OCI-LY3 (cell line): Measurements from ENCODE around the gene PMFBP1.

Experiments used
- H2AFZ ChIP-seq: fragments of 200-600, 300-600 bp; shearing (Covaris generic); 2 replicates; pipeline ENCODE4 v1.6.0; 2014; ENCODE audit warnings: antibody characterized with exemption, low read depth, low read length
- H3K27ac ChIP-seq: fragments of 200-600, 300-600 bp; sonication (generic); 2 replicates; pipeline ENCODE4 v1.5.1; 2014; ENCODE audit warnings: mild to moderate bottlenecking, low read length, moderate library complexity, mixed read lengths
- H3K27me3 ChIP-seq: fragments of 200-600, 300-600 bp; sonication (generic); 2 replicates; pipeline ENCODE4 v1.6.1; 2014; ENCODE audit warnings: low read depth, low read length, mixed read lengths
- H3K36me3 ChIP-seq: fragments of 200-600, 300-600 bp; sonication (generic); replicated peaks from 2 replicates; pipeline ENCODE3; 2014; ENCODE audit warnings: low read depth, low read length, mixed read lengths
- H3K4me1 ChIP-seq: fragments of 300-600, 200-600 bp; sonication (generic); 2 replicates; pipeline ENCODE4 v1.6.1; 2014; ENCODE audit warnings: low read length, mixed read lengths
- H3K4me2 ChIP-seq: fragments of 200-600, 300-600 bp; sonication (generic); 2 replicates; pipeline ENCODE4 v1.6.1; 2014; ENCODE audit warnings: low read length, mixed read lengths
- H3K4me3 ChIP-seq: fragments of 300-600, 200-600 bp; sonication (generic); 2 replicates; pipeline ENCODE4 v1.5.1; 2014; ENCODE audit warnings: antibody characterized with exemption, mild to moderate bottlenecking, low read length, moderate library complexity
- H3K79me2 ChIP-seq: fragments of 300-600, 200-600 bp; shearing (Covaris generic); 2 replicates; pipeline ENCODE4 v1.6.1; 2014; ENCODE audit warnings: mild to moderate bottlenecking, low read length, mixed read lengths
- H3K9ac ChIP-seq: fragments of 300-600, 200-600 bp; shearing (Covaris generic); 2 replicates; pipeline ENCODE4 v1.6.0; 2014; ENCODE audit warnings: mild to moderate bottlenecking, low read length, moderate library complexity
- H3K9me3 ChIP-seq: fragments of 200-600, 300-600 bp; shearing (Covaris generic); 2 replicates; pipeline ENCODE4 v1.6.1; 2014; ENCODE audit warnings: low read length, mixed read lengths; ENCODE audit not compliant: insufficient read depth
- H4K20me1 ChIP-seq: fragments of 200-600, 300-600 bp; sonication (generic); 2 replicates; pipeline ENCODE4 v1.6.1; 2016; ENCODE audit warnings: low read length, mixed read lengths; ENCODE audit not compliant: insufficient read depth
- EZH2phosphoT487 ChIP-seq: fragments of 200-600 bp; shearing (Covaris generic); IDR thresholded peaks from 2 replicates; pipeline ENCODE4 v1.6.1; 2018; ENCODE audit warnings: antibody characterized with exemption, mixed run types, low read depth
- TF ChIP-seq, protein P1 (sequence below): fragments of 200-600, 300-600 bp; sonication (generic); IDR thresholded peaks from 2 replicates; pipeline ENCODE4 v1.5.1; 2014; ENCODE audit warnings: antibody characterized with exemption, low read length, low read depth

PMFBP1 gene

DNA sequence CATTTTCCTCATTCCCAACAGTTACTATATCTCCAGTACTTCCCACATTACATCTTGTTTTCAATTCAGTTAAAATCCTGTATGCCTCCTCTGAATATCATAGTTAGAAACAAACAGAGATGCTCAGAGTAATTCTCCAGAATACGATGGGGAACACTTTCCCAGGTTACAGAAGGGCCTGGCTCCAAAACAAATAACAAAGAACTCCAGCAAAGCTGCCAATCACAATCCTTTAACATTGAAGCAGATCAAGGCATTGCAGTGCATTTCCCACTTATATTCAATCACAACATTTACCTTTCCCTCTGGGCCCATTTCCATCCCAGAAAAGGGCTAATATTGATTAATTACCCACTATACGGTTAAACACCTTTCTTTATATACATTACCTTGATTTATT is 29.4 kb upstream of the PMFBP1 start:
- Histone ChIP-seq H3K9ac (no peak overlapping the region), H3K4me3 (no peak overlapping the region), H3K27me3 (no peaks in the 10 kb centered on the region), H3K4me2 (no peak overlapping the region), H3K4me1 (peaks cover 18% of the 10 kb centered on the region), H4K20me1 (no peaks in the 10 kb centered on the region), H3K9me3 (no peaks in the 10 kb centered on the region), H3K36me3 (no peaks in the 10 kb centered on the region), H2AFZ (no peak overlapping the region), H3K79me2 (no peaks in the 10 kb centered on the region), H3K27ac (no peak overlapping the region)
- TF ChIP-seq EZH2phosphoT487, result no peak
- TF ChIP-seq, protein P1, sequence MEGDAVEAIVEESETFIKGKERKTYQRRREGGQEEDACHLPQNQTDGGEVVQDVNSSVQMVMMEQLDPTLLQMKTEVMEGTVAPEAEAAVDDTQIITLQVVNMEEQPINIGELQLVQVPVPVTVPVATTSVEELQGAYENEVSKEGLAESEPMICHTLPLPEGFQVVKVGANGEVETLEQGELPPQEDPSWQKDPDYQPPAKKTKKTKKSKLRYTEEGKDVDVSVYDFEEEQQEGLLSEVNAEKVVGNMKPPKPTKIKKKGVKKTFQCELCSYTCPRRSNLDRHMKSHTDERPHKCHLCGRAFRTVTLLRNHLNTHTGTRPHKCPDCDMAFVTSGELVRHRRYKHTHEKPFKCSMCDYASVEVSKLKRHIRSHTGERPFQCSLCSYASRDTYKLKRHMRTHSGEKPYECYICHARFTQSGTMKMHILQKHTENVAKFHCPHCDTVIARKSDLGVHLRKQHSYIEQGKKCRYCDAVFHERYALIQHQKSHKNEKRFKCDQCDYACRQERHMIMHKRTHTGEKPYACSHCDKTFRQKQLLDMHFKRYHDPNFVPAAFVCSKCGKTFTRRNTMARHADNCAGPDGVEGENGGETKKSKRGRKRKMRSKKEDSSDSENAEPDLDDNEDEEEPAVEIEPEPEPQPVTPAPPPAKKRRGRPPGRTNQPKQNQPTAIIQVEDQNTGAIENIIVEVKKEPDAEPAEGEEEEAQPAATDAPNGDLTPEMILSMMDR, result no peak

DNA sequence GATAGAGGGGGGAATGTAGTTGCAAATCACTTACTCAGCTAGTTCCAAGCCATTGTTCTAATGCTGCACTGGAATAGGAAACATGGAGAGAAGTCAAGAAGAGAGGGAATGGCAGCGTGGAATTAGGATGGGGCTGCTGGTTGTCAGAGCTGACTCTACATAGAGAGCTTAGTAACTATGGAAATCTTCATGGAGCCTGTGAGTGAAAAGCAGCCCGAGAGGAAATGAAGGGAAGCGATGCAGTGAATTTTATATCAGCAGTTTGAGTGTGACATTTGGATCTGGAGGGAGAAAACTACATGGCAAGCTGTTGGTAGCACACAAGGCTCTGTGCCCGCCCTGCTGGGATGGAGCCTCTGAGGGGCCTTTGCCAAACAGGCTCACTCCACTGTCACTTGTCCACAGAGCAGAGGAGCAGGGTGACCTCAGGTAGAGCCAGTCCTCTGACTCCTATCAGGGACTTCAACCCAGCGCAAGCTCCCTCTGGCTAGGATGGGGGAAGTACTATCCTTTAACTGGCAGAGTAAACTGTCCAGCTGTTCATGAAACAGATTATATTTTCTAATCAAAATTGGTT is 27.9 kb upstream of the PMFBP1 start:
- no peak overlapping the region for H3K27ac ChIP-seq
- no peaks in the 10 kb centered on the region for H3K27me3 ChIP-seq
- no peak overlapping the region for H3K9ac ChIP-seq
- TF ChIP-seq, protein P1, result no peak
- TF ChIP-seq EZH2phosphoT487, result no peak
- no peaks in the 10 kb centered on the region for H3K36me3 ChIP-seq
- H3K79me2 ChIP-seq, result no peaks in the 10 kb centered on the region
- H3K4me1 ChIP-seq, result peaks cover 18% of the 10 kb centered on the region
- H3K4me3 ChIP-seq, result no peak overlapping the region
- H3K4me2 ChIP-seq, result no peak overlapping the region
- H3K9me3 ChIP-seq, result no peaks in the 10 kb centered on the region
- H2AFZ ChIP-seq, result no peak overlapping the region
- no peaks in the 10 kb centered on the region for H4K20me1 ChIP-seq

DNA sequence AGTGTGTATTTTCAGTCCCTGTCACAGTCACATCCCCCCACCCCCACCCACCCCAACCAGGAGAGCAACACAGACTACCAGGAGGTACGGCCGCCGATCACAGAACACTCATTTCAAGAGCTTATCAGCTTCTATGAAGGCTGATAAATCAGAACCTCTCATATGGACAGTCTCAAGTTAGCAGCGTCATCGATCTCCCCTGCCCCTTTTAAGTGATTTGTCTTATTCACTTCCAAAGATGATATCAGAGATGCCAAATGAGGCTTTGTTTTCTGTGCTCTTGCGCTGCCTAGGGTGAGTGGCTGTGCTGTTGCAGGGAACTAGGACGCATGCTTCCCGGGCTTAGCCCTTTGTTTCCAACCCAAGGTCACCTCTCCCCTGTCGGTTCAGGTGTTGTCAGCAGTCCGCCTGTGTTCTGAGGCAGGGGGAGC is 26.8 kb upstream of the PMFBP1 start:
- Histone ChIP-seq H3K27ac (no peak overlapping the region), H3K4me3 (no peak overlapping the region), H3K4me1 (peaks cover 15% of the 10 kb centered on the region), H3K9me3 (no peaks in the 10 kb centered on the region), H3K9ac (no peak overlapping the region), H3K4me2 (no peak overlapping the region), H3K36me3 (no peaks in the 10 kb centered on the region), H4K20me1 (no peaks in the 10 kb centered on the region), H2AFZ (no peak overlapping the region), H3K79me2 (no peaks in the 10 kb centered on the region), H3K27me3 (no peaks in the 10 kb centered on the region)
- TF ChIP-seq, protein P1, result no peak
- no peak for TF ChIP-seq EZH2phosphoT487

DNA sequence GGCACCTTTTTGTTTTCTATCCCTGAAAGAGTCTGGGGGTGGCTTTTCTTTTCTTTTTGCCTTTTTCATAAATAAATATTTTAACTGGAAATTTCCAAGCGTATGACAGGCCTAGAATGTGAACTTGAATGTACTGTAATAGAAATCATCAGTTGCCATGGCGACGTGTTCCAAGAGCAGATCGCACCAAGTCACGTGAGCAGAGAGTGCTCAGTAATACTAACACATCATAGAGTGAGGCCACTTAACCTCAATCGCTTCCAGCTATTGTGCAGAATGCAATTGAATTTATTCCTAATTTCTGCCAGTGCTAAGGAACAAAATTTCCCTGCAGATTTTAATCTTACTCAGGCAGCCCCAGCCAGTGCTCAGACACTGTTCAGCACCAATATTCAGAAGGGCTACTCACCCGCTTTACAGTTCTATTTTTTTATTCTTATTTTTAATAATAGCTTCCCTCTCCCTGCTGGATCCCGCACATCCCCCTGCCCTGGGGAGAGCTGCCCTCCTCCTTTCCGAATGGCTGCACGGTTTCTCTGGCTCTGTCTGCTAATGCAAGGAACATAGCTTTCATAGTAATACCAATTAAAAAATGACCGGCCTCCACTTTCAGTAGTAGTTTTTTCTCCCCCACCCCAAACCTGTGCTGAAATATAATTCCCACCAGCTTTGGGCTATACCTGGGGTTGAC is 26.2 kb upstream of the PMFBP1 start:
- H3K27ac ChIP-seq, result no peak overlapping the region
- no peaks in the 10 kb centered on the region for H4K20me1 ChIP-seq
- H3K79me2 ChIP-seq, result no peaks in the 10 kb centered on the region
- H3K36me3 ChIP-seq, result no peaks in the 10 kb centered on the region
- H3K27me3 ChIP-seq, result no peaks in the 10 kb centered on the region
- H3K9me3 ChIP-seq, result no peaks in the 10 kb centered on the region
- H3K4me3 ChIP-seq, result no peak overlapping the region
- peaks cover 8% of the 10 kb centered on the region for H3K4me1 ChIP-seq
- no peak overlapping the region for H3K9ac ChIP-seq
- H3K4me2 ChIP-seq, result no peak overlapping the region
- no peak overlapping the region for H2AFZ ChIP-seq
- TF ChIP-seq EZH2phosphoT487, result no peak
- TF ChIP-seq, protein P1, result no peak
